ENCODE measurements around the gene CADM1.

- TF ChIP-seq CTCF (conservative IDR thresholded peaks at IDR 0.05 in 1 of 2, IDR thresholded peaks at IDR 0.05 in 1 of 2; ENCODE audit: low read depth in 1 of 2, low read length in 2 of 2) = no peak
- no peak for TF ChIP-seq EZH2 (IDR thresholded peaks at IDR 0.05; ENCODE audit: low read length, missing control alignments)
Observed at GRCh38 chr11:115497303-115497702, 6.9 kb downstream of the CADM1 start.
